GM12878 (cell line): ENCODE data around the gene FAM47A. TPM values are rescaled to one million over a fixed set of nuclear protein-coding genes. Genes with fewer than 3 reads are reported as not detected.

ENCODE experiments used
- ATAC-seq: fragments of 200-7000 bp; cut with Tn5 transposase; 3 replicates; pipeline ENCODE4 v1.9.1; 2020; ENCODE audit warnings: mild to moderate bottlenecking, moderate library complexity
- BruUV-seq: library from RNA; stranded (reverse); fragments of 400-500 nt; replicated peaks from 2 replicates; lab custom pipeline; 2021; lab: Mats Ljungman, UMichigan
- CTCF ChIA-PET: fragments of 300-600 bp; sonication (Branson Sonifier 250); formaldehyde crosslinking; extraction: SDS; loops from one replicate; lab custom pipeline; 2021; ENCODE audit warnings: inconsistent platforms; lab: Yijun Ruan, JAX
- POLR2A ChIA-PET: fragments of 350-600 bp; formaldehyde crosslinking; extraction: SDS; loops from one replicate; lab custom pipeline; 2021; ENCODE audit warnings: inconsistent platforms; lab: Charles Lee
- RAD21 ChIA-PET: fragments of 300-600 bp; sonication (Branson Sonifier 250); formaldehyde crosslinking; loops from one replicate; lab custom pipeline; 2023; ENCODE audit warnings: antibody characterized with exemption; ENCODE audit not compliant: unreplicated experiment; lab: Charles Lee
- SMC1A ChIA-PET: fragments of 300-600 bp; sonication (Branson Sonifier 250); formaldehyde crosslinking; loops from one replicate; lab custom pipeline; 2023; ENCODE audit not compliant: unreplicated experiment, uncharacterized antibody; lab: Charles Lee
- DNase-seq: peaks from one replicate; pipeline ENCODE4 v3.0.0-alpha.2; 2011; ENCODE audit warnings: low read depth, low spot score
- FAIRE-seq: peaks from 3 replicates; lab custom pipeline; 2011; peaks lifted over from hg19 to GRCh38; lab: Jason Lieb, UNC
- H2AFZ ChIP-seq: 2 replicates; pipeline ENCODE4 v1.6.0; 2011; ENCODE audit warnings: low read depth, low read length, control low read depth; ENCODE audit not compliant: control insufficient read depth
- H3K27ac ChIP-seq: 2 replicates; pipeline ENCODE4 v1.5.1; 2011; ENCODE audit warnings: control low read depth; ENCODE audit not compliant: control insufficient read depth, insufficient read depth
- H3K27me3 ChIP-seq, 2 experiments: replicated peaks in 1 of 2; 2 replicates each; pipeline versions ENCODE4 v1.6.0 to v1.6.1; 2011; ENCODE audit warnings: low read length in 1 of 2; ENCODE audit not compliant: control insufficient read depth in 2 of 2, insufficient read depth in 2 of 2
- H3K36me3 ChIP-seq, 2 experiments: 2 replicates each; pipeline ENCODE4 v1.5.1; 2011; ENCODE audit warnings: low read length in 1 of 2; ENCODE audit not compliant: control insufficient read depth in 2 of 2, insufficient read depth in 2 of 2
- H3K4me1 ChIP-seq: 2 replicates; pipeline ENCODE4 v1.6.1; 2011; ENCODE audit warnings: mild to moderate bottlenecking, low read length, moderate library complexity, mixed read lengths; ENCODE audit not compliant: control insufficient read depth, insufficient read depth
- H3K4me2 ChIP-seq: 2 replicates; pipeline ENCODE4 v1.6.0; 2011; ENCODE audit warnings: control low read depth; ENCODE audit not compliant: control insufficient read depth, insufficient read depth
- H3K4me3 ChIP-seq: fragments of 200-600 bp; sonication (generic); 2 replicates; pipeline ENCODE4 v1.5.1; 2016
- H3K79me2 ChIP-seq: 2 replicates; pipeline ENCODE4 v1.6.0; 2011; ENCODE audit warnings: low read length; ENCODE audit not compliant: control insufficient read depth, insufficient read depth
- H3K9ac ChIP-seq: 2 replicates; pipeline ENCODE4 v1.8.0; 2011; ENCODE audit warnings: low read length, control low read depth, mixed read lengths; ENCODE audit not compliant: control insufficient read depth, insufficient read depth
- H3K9me3 ChIP-seq: replicated peaks from 3 replicates; pipeline ENCODE4 v1.5.1; 2011; ENCODE audit warnings: mild to moderate bottlenecking, low read length; ENCODE audit not compliant: control insufficient read depth, insufficient read depth
- H4K20me1 ChIP-seq: 2 replicates; pipeline ENCODE4 v1.6.0; 2011; ENCODE audit not compliant: control insufficient read depth, insufficient read depth
- BCL3 ChIP-seq: IDR thresholded peaks from 2 replicates; pipeline ENCODE4 v1.6.1; 2011; ENCODE audit warnings: borderline replicate concordance, low read depth, mild to moderate bottlenecking, moderate library complexity, low read length; ENCODE audit not compliant: insufficient read depth, poor library complexity, severe bottlenecking
- CBX3 ChIP-seq: fragments of 200-600 bp; sonication (generic); IDR thresholded peaks from 2 replicates; pipeline ENCODE4 v1.6.1; 2016; ENCODE audit warnings: low read depth, borderline replicate concordance
- E2F4 ChIP-seq: IDR thresholded peaks from 2 replicates; pipeline ENCODE4 v1.6.1; 2012; ENCODE audit warnings: low read depth, low read length, improper control_type of control experiment
- EP300 ChIP-seq, 2 experiments: fragments of 150-350 bp in 1 of 2; IDR thresholded peaks; 2 replicates each; pipeline ENCODE4 v1.6.1; 2011 to 2012; ENCODE audit warnings: low read depth in 2 of 2, low read length in 2 of 2, borderline replicate concordance in 1 of 2, improper control_type of control experiment in 1 of 2, inconsistent platforms in 1 of 2; ENCODE audit not compliant: control insufficient read depth in 1 of 2
- KDM1A ChIP-seq: fragments of 200-600 bp; sonication (generic); IDR thresholded peaks from 2 replicates; pipeline ENCODE4 v1.6.1; 2016; ENCODE audit warnings: borderline replicate concordance
- NBN ChIP-seq: fragments of 450-650 bp; IDR thresholded peaks from 2 replicates; pipeline ENCODE4 v1.6.1; 2016
- NFYA ChIP-seq: IDR thresholded peaks from 2 replicates; pipeline ENCODE4 v1.6.1; 2011; ENCODE audit warnings: low read depth, mild to moderate bottlenecking, low read length, improper control_type of control experiment, borderline replicate concordance
- SMC3 ChIP-seq: IDR thresholded peaks from 2 replicates; pipeline ENCODE4 v1.6.1; 2011; ENCODE audit warnings: low read length, improper control_type of control experiment, borderline replicate concordance
- TCF3 ChIP-seq: IDR thresholded peaks from 2 replicates; pipeline ENCODE4 v1.6.1; 2012; ENCODE audit warnings: low read depth, mild to moderate bottlenecking, low read length, borderline replicate concordance; ENCODE audit not compliant: insufficient read depth
- YY1 ChIP-seq: IDR thresholded peaks from 2 replicates; pipeline ENCODE4 v1.6.1; 2011; ENCODE audit warnings: low read depth, mild to moderate bottlenecking, low read length
- ZBTB40 ChIP-seq: fragments of 450-650 bp; IDR thresholded peaks from 2 replicates; pipeline ENCODE4 v1.6.1; 2016; ENCODE audit warnings: mild to moderate bottlenecking, moderate library complexity, borderline replicate concordance
- ZNF384 ChIP-seq: IDR thresholded peaks from 2 replicates; pipeline ENCODE4 v1.6.1; 2012; ENCODE audit warnings: low read depth, mild to moderate bottlenecking, low read length, improper control_type of control experiment, borderline replicate concordance
- WGBS: methylation state at CpG from one replicate; pipeline ENCODE4 v1.1.6; 2016; ENCODE audit warnings: low lambda C conversion rate; ENCODE audit not compliant: insufficient replicate concordance, insufficient coverage; ENCODE audit errors: missing lambda C conversion rate; 5-methylcytosine and 5-hydroxymethylcytosine counted together
- in situ Hi-C: fragments of 300-500 bp; cut with MboI; formaldehyde crosslinking; loops from 9 replicates; pipeline ENCODE4 v1.14.3; 2018; ENCODE audit warnings: mixed read lengths
- intact Hi-C: fragments of 100-400 bp; cut with micrococcal nuclease; formaldehyde crosslinking; loops from one replicate; pipeline ENCODE4 v1.14.2; 2022; ENCODE audit not compliant: unreplicated experiment
- polyA plus RNA-seq, 11 experiments: library from polyadenylated mRNA; depleted of rRNA in 4 of 11; unstranded in 6 of 11; stranded (reverse) in 5 of 11; fragments of >200 nt; fragmentation: Nextera tagmentation in 4 of 11; fragmentation: Illumina TruSeq in 1 of 11; extraction: Ambion mirVana in 4 of 11; extraction: Trizol in 1 of 11; gene quantifications; 1 replicate in 1 of 11; 2 replicates in 10 of 11; pipeline versions ENCODE4 v1.2.1 to v1.2.3, GENCODE V29; 2011 to 2016; ENCODE audit warnings: inconsistent platforms in 2 of 11, missing spikeins in 2 of 11, low read depth in 1 of 11
- total RNA-seq, 4 experiments: library from RNA; depleted of rRNA in 3 of 4; stranded (reverse); fragments of >200 nt in 3 of 4; fragmentation: Illumina TruSeq in 1 of 4; extraction: Trizol in 1 of 4; gene quantifications; 2 replicates each; pipeline versions ENCODE4 v1.2.1 to v1.2.3, GENCODE V29; 2013 to 2021

The FAM47A gene
- total and polyA plus RNA-seq, 10 of the 15 experiments (the other 5 are each of a cell fraction or from before 2014, with no cell fraction given) = not detected

- WGBS = 77% methylated on average over 38 of the region's 41 CpGs
- in situ Hi-C loops = no loop called here
- H3K27me3 ChIP-seq = no peaks in the 10 kb centered on the region
- no TSS peak for BruUV-seq
- H3K9me3 ChIP-seq = no peaks in the 10 kb centered on the region
- ChIA-PET RAD21 (no interaction called here), POLR2A (no interaction called here), SMC1A (no interaction called here), CTCF (no interaction called here)
- H3K79me2 ChIP-seq = no peaks in the 10 kb centered on the region
- H3K27ac ChIP-seq = no peak overlapping the region
- H3K36me3 ChIP-seq = no peaks in the 10 kb centered on the region
- ATAC-seq (no peak), FAIRE-seq (no peak), DNase-seq (no peak)
- H3K4me2 ChIP-seq = no peak overlapping the region
- TF ChIP-seq YY1 = no peak
- no peak for TF ChIP-seq ZBTB40
- no peak for TF ChIP-seq E2F4
- TF ChIP-seq EP300 (IDR thresholded peaks at IDR 0.05; ENCODE audit: borderline replicate concordance in 1 of 2, control insufficient read depth in 1 of 2, low read depth in 2 of 2, low read length in 2 of 2) = no peak
- no peak for TF ChIP-seq SMC3
- no peak for TF ChIP-seq ZNF384
- TF ChIP-seq TCF3 = no peak
- no peak for TF ChIP-seq BCL3
- no peak for TF ChIP-seq CBX3
- no peak for TF ChIP-seq NFYA
- no peak for TF ChIP-seq NBN
- TF ChIP-seq KDM1A = no peak
- no peaks in the 10 kb centered on the region for H4K20me1 ChIP-seq
- intact Hi-C loops = no loop called here
- H3K4me3 ChIP-seq = no peak overlapping the region
- H3K9ac ChIP-seq = no peak overlapping the region
- no peaks in the 10 kb centered on the region for H3K4me1 ChIP-seq
- no peak overlapping the region for H2AFZ ChIP-seq
Observed at GRCh38 chrX:34130980-34131744, 952 bp downstream of the FAM47A start.
